Stimulated activated naive CD8-positive, alpha-beta T cell treated with anti-CD3 and anti-CD28 coated beads, Interleukin-15, amount 100 ng/mL, for 72 hours (primary cell): ENCODE results near the gene DNAL1.

ENCODE experiments used
- ATAC-seq: fragments of 150-1000 bp; cut with Tn5 transposase; 2 replicates; pipeline ENCODE4 v1.10.0; 2021; ENCODE audit warnings: mild to moderate bottlenecking, moderate library complexity
- DNase-seq, 2 donors: peaks; one replicate each; pipeline ENCODE4 v3.0.0; 2021 to 2022
- H3K27ac Mint-ChIP-seq, 2 donors: one replicate each; pipeline ENCODE4 v1.8.0; 2022; ENCODE audit warnings: mild to moderate bottlenecking in 2 of 2, mixed read lengths in 2 of 2, moderate library complexity in 2 of 2
- H3K27me3 Mint-ChIP-seq: one replicate; pipeline ENCODE4 v1.8.0; 2022; ENCODE audit warnings: mixed read lengths
- H3K4me1 Mint-ChIP-seq: one replicate; pipeline ENCODE4 v1.8.0; 2022; ENCODE audit warnings: mild to moderate bottlenecking, mixed read lengths
- H3K4me3 Mint-ChIP-seq, 2 donors: one replicate each; pipeline ENCODE4 v1.8.0; 2022; ENCODE audit warnings: mild to moderate bottlenecking in 2 of 2, mixed read lengths in 2 of 2, moderate library complexity in 1 of 2
- H3K9me3 Mint-ChIP-seq, 2 donors: one replicate each; pipeline ENCODE4 v1.8.0; 2022; ENCODE audit warnings: mixed read lengths in 2 of 2

DNAL1 gene

DNA sequence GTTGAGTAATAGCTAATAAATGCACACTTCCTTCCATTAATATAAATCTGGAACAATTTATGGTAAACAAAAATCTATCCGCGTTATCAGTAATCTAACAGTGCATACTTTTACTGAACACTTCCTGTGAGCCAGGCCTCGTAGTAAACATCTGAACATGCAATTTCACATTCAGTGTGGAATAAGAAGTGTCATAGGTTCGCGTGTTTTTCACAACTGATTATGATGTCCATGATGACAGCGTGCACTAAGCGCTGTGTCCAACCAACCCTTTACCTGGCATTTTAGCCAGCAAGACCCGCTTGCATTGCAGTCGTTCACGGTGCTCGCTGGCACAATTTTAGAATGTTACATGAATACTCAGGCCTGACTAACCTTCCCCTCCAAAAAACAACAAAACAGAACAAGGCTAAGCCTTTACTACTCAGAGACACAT lies 67.3 kb downstream of the DNAL1 start:
- ATAC-seq (peak; percentile 9), DNase-seq (no peak)
- H3K9me3 Mint-ChIP-seq: no peaks in the 10 kb centered on the region
- peak overlapping the region; percentile 96 to 98 for H3K27ac Mint-ChIP-seq
- H3K4me3 Mint-ChIP-seq: peak overlapping the region; percentile 96 to 100
- peaks cover 19% of the 10 kb centered on the region for H3K4me1 Mint-ChIP-seq
- no peaks in the 10 kb centered on the region for H3K27me3 Mint-ChIP-seq

DNA sequence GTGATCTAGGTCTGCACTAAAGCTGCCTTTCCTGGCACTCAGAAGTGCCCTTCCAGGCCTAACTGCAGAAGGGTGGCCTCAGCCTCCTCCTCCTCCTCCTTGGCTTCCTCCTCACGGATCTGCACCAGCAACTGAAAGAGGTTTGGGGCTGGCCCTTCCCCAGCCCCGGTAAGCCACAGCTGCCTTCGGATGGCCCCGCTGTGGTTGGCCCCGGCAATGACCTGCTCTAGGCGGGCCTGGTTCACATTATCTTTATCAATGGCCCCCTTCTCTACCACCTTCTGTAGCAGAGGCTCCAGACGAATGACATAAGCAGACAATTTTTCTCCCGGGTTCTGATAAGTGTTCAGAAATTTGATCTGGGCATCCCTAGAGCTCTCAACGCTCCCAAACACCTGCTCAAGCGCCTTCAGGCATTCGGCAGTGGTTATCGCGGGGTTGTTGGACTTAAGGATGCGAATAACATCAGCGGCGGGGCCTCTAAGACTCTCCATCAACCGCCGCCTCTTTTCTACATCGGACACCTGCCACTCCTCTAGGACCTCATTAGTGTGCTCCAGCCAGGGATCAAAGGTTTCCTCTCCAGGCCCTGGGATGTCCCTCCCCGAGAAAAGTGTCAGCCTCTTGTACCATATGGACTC lies 67.9 kb downstream of the DNAL1 start:
- peak; percentile 53 to 75 for DNase-seq
- peak overlapping the region; percentile 96 to 98 for H3K27ac Mint-ChIP-seq
- H3K9me3 Mint-ChIP-seq: no peaks in the 10 kb centered on the region
- peak; percentile 70 for ATAC-seq
- H3K4me1 Mint-ChIP-seq: peaks cover 19% of the 10 kb centered on the region
- H3K4me3 Mint-ChIP-seq: peak overlapping the region; percentile 96 to 100
- no peaks in the 10 kb centered on the region for H3K27me3 Mint-ChIP-seq

DNA sequence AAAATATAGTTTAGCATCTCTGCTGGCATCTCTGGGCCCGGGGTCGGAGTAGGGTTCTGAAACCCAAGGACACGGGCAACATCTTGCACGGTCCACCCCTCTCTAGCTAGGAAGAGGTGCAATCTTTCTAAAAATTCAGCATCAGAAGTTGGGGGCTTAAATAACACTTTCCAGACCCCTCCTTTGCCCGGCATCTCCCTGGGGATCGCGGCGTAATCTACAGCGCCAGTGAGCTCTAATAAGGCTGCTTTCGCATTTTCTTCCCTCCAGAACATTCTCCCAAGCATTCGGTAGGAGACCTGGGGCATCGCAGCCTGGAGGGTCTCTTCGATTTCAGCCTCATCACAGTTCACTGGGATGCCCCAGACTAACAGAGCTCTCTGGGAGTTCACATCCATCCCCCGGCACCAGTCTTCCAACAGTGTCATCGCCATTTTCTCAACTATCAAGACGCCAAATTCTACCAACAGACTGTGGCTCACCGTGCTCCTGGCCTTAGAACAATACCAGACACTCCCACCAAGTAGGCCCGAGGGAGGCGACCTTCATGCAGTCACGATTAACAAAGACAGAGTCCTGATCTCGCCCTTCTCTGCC lies 68.5 kb downstream of the DNAL1 start:
- Mint-ChIP-seq H3K27me3 (no peaks in the 10 kb centered on the region), H3K4me3 (peak overlapping the region; percentile 96 to 100), H3K4me1 (peaks cover 22% of the 10 kb centered on the region), H3K27ac (peak overlapping the region; percentile 96 to 98), H3K9me3 (no peaks in the 10 kb centered on the region)
- DNase-seq: peak in 1 of 2 donors; percentile 15
- peak; percentile 1 for ATAC-seq

DNA sequence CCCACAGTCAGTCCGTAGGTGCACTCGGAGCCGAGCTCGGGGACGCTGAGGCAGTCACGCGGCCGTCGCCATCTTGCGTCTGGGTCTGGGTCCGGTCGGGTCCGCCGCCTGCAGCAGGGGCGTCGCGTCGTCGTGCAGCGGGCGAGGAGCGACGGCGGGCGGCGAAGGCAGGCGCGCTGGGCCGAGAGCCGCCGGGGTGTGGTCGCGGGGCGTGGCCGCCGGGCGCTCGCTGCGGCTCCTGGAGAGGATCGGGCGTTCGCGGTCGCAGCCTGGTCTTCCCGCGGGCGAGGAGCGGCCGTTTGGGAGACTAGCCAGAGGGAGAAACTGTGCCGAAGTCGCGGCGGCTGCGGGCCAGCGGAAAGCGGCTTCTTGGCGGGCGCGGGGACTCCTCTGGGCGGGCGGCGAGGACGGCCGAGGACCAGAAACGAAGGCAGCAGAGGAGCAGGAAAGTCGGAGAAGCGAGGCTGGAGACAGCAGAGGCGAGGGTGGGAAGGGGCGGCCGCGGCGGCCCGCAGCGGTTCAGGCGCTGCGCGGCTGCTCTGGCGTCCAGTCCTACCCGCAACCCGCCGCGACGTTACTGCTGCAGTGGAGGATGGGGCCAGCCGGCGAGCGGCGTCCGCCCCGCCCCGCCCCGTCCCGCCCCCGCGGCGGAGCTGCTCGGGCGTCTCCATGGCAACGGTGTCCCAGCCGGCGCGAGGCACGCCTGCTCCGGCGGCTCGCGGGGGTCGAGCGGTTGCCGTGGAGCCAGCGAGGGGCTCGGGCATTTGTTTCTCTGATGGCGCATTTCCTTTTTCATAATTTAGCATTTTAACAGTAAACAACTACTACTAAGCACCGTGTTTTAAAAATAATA lies 69.2 kb downstream of the DNAL1 start, which contains the start of gene PNMA1:
TSS of gene PNMA1 (minus strand) at position 582 of the 853 bp plus-strand sequence. CDS start 745 bp downstream, outside the sequence.
- Mint-ChIP-seq H3K9me3 (no peaks in the 10 kb centered on the region), H3K27ac (peak within 1 kb of the TSS; percentile 96 to 98), H3K27me3 (no peaks in the 10 kb centered on the region), H3K4me3 (peak within 1 kb of the TSS; percentile 96 to 100), H3K4me1 (peaks cover 24% of the 10 kb centered on the region)
- DNase-seq (peak; percentile 84 to 87), ATAC-seq (peak; percentile 83)

DNA sequence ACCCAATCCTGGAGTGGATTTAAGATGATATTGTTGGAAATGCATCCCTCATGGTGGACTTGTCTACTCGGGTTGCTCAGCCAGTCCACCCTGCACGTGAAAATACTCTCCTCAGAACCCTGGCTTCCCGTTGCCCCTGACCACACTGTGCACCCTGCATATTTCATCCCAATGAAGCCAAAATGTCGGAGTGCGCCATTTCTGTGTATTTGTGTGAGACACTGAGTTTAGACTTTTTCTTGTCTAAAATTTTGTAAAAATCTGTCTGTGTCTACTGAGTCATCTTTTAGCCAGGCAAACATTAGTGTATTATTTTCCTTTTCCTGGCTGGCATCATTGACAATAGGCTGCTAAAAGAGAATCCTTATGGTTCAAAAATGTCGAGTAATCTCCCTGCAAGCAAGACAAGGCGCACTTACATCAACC lies 69.9 kb downstream of the DNAL1 start:
- H3K9me3 Mint-ChIP-seq: no peaks in the 10 kb centered on the region
- H3K4me3 Mint-ChIP-seq: peak overlapping the region; percentile 59 to 60
- no peak for DNase-seq
- no peak for ATAC-seq
- peak overlapping the region; percentile 21 to 86 for H3K27ac Mint-ChIP-seq
- H3K4me1 Mint-ChIP-seq: peaks cover 24% of the 10 kb centered on the region
- no peaks in the 10 kb centered on the region for H3K27me3 Mint-ChIP-seq

DNA sequence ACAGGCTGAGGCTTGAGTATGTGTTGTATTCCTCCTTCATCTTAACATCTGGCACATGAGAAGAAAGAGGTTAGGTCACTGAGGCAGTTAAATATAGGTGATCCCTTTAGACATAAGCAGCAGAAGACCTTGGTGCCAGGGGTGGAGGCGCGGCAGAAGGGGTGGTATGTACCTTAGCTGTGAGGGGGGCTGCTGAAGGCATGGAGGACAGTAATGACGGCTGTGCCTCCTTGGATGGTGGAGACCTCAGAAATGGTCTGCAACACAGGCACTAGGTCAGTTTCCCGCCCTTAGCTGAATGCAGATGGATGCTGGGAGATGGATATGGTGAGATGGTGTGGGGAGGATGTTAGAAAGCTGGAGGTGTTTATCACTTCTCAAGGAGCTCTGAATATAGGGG lies 70.9 kb downstream of the DNAL1 start:
- Mint-ChIP-seq H3K9me3 (no peaks in the 10 kb centered on the region), H3K27me3 (no peaks in the 10 kb centered on the region), H3K27ac (peak overlapping the region in 1 of 2 donors; percentile 82), H3K4me3 (no peak overlapping the region), H3K4me1 (peaks cover 17% of the 10 kb centered on the region)
- ATAC-seq (no peak), DNase-seq (no peak)

DNA sequence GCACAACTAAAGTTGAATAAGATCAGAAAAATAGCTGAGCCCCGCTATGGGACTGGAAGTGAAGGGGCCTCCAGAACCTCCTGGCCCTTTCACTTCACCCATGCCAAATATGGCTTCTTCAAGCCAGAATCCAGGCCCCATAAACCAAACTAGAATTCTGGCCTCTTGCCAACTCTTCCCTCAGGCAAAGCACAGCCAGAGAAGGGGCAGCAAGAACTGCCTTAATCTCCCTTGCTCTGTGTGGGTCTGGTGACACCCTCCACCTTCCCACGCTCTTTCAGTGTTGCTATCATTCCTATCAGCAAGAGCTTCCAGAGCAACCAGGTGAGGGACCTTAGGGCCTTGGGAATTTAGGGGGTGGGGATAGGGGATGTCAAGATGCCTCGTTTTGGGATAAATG lies 72.5 kb downstream of the DNAL1 start:
- H3K4me1 Mint-ChIP-seq: peaks cover 15% of the 10 kb centered on the region
- no peaks in the 10 kb centered on the region for H3K9me3 Mint-ChIP-seq
- no peaks in the 10 kb centered on the region for H3K27me3 Mint-ChIP-seq
- no peak for ATAC-seq
- no peak overlapping the region for H3K4me3 Mint-ChIP-seq
- H3K27ac Mint-ChIP-seq: no peak overlapping the region
- no peak for DNase-seq

DNA sequence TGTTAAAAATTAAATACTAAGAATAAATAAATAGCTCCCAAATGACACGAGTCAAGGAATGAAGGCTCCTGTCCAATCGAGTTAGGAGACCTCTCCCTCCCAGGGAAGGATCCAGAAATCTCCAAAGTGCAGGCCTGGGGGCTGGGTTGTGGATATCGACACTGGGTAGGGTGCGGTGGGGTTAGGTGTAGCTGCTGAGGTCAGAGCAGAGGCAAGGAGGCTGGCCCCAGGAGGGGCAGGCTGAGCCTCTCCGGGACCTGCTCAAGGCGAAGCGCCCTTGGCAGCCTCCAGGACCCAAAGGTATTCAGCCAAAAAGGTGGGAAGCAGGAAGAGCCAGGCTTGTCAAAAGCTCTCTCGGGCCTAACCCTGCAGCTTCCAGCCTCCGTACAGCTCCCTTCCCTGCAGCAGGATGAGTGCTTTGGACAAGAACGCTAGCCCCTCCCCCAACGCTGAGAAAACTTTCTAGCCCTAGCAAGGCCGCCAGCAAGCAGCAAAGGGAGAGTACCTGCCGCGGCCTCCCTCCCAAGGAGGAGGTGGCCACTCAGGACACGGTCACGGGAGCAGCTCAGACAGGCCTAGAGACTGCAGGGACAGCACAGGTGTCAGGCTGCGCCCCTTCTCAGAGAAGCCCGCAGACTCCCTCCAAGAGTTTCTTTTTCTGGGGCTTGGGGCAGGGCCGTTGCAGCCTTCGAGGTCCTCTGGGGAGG lies 73.1 kb downstream of the DNAL1 start:
- DNase-seq: no peak

DNA sequence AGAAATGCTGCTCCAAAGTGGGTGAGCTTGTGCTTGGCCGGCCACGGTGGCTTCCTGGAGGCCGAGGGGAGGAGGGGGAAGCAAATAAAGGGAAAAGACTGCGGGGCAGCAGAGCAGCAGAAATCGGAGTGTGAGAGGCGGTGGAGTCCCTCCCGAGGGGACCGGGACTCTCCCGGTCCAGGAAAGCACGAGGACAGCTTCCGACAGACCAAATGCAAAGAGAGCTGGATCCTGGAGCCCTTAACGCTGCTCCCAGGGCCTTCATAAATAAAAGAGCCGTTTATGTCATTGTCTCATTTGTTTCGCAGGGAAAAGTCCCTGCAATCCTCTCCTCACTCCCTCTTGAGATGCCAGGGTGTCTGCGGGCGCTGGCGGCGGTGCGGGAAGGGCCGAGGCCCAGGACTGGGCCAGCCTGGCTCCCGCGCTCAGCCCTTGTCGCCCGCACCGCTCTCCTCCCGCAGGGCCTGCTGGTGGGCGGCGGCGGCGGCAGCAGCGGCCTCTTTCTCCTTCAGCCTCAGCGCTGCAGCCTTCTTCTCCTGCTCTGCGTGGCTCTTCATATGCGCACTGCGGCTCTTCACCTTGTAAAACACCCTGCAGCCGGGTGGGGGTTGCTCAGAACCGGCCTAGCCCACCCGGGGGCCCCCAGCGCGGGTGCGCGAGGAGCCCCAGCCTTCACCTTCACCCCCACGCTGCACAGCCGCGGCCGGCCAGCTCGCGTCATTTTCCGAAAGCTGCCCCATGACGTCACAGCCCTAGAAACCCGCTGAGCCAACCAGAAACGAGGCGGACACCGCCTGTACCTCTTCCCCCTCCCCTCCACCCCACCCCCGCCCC lies 73.8 kb downstream of the DNAL1 start:
- DNase-seq (no peak), ATAC-seq (no peak)
- H3K9me3 Mint-ChIP-seq: no peaks in the 10 kb centered on the region
- peaks cover 16% of the 10 kb centered on the region for H3K4me1 Mint-ChIP-seq
- no peaks in the 10 kb centered on the region for H3K27me3 Mint-ChIP-seq
- peak overlapping the region in 1 of 2 donors; percentile 50 for H3K27ac Mint-ChIP-seq
- no peak overlapping the region for H3K4me3 Mint-ChIP-seq

More for the DNA sequence above, 73.1 kb downstream of the DNAL1 start:
- Mint-ChIP-seq H3K4me3 (no peak overlapping the region), H3K4me1 (peaks cover 12% of the 10 kb centered on the region), H3K27ac (peak overlapping the region in 1 of 2 donors; percentile 27), H3K27me3 (no peaks in the 10 kb centered on the region), H3K9me3 (no peaks in the 10 kb centered on the region)
- ATAC-seq: no peak

DNA sequence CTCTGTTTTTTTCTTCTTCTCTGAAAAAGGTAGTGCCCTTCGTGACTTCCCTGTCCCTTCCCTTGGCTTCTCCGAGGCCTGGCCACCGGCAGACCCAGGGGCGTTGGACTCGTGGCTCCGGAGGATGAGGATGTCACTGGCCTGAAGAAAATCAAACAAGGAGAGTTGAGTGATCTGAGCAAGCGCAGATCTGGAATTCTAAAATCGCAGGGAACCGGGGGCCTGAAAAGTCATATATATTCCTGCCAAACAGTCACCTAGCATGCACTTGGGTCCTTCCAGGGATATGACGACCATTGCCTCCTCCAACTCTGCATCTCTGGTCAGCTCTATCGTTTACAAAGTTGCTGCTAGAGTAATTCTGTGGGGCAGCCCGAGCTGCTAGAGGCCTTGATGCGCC lies 74.6 kb downstream of the DNAL1 start:
- ATAC-seq: no peak
- Mint-ChIP-seq H3K27ac (no peak overlapping the region), H3K4me3 (no peak overlapping the region), H3K4me1 (peaks cover 22% of the 10 kb centered on the region), H3K9me3 (no peaks in the 10 kb centered on the region), H3K27me3 (no peaks in the 10 kb centered on the region)
- no peak for DNase-seq

DNA sequence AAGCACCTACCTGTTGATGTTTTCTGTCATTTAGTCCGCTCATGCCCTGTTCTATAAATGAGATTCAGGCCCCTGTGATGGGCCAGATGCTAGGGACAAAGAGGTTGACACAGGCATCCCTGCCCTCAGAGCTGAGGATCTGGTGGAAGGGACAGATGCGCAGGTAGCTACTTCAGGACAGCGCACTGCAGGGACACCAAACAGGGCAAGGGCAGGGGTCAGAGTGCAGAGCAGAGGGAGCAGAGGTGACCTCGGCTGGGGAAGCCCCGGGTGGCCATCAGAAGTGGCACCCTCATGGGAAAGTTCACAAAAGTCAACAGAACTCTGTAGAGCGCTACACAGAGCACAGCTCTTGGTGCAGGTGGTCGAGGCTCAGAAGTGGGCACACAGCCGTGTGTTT lies 75.0 kb downstream of the DNAL1 start:
- peak overlapping the region in 1 of 2 donors; percentile 75 for H3K27ac Mint-ChIP-seq
- peaks cover 17% of the 10 kb centered on the region for H3K4me1 Mint-ChIP-seq
- DNase-seq (no peak), ATAC-seq (no peak)
- no peak overlapping the region for H3K4me3 Mint-ChIP-seq
- H3K27me3 Mint-ChIP-seq: no peaks in the 10 kb centered on the region
- H3K9me3 Mint-ChIP-seq: no peaks in the 10 kb centered on the region

DNA sequence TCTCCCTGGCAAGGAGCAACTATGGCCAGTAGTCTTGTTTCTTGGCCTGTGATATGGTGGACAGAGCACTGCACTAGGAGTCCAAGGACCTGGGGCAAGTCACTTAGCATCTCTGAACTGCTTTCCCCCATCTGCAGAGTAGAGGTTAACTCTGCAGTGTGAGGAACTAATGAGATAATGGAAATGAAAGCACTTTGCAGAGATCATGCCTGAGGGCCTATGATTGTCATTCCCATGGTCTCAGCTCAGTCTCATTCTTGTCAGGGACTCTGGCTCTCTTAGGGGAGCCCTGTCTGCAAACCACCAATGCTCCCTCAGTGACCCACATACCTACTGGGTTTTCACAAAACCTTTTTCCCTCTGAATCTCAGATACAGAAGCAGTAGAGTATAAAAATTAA lies 75.8 kb downstream of the DNAL1 start:
- H3K4me3 Mint-ChIP-seq: no peak overlapping the region
- ATAC-seq: no peak
- H3K27me3 Mint-ChIP-seq: no peaks in the 10 kb centered on the region
- H3K9me3 Mint-ChIP-seq: no peaks in the 10 kb centered on the region
- H3K4me1 Mint-ChIP-seq: peaks cover 17% of the 10 kb centered on the region
- peak overlapping the region in 1 of 2 donors; percentile 61 for H3K27ac Mint-ChIP-seq
- no peak for DNase-seq

DNA sequence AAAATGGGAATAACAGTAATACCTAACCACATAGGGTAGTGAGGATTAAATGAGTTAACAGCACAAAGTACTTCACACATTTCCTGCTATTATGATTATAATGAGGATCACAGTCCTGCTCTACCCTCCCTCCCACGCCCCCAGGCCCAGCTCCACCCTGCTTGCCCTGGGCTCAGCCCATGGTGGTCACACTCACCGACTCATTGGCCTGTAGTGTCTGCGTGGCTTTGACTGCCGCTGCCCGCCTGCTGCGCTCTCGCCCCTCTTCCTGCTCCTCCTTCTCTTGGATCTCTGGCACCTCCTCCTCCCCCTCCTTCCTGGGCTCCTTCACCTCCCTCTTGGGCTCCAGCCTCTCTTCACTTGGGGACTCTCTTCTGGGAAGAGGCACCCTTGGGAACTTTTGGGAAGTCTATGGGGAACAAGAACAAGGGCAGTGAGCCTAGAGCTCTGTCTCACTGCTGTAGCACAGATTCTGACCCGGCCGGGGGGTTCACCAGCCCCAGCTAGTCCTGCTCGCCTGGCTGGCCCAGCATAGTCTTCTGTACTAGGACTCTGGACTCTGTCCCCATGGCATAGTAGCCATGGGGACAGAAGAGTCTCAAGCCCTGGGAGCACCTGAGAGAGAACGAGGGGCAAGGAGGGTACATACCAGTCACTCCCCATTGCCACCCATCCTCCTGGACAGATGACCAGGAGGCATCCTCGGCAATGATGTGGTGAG lies 76.5 kb downstream of the DNAL1 start:
- Mint-ChIP-seq H3K27ac (peak overlapping the region; percentile 48 to 80), H3K4me1 (peaks cover 23% of the 10 kb centered on the region), H3K4me3 (no peak overlapping the region), H3K27me3 (no peaks in the 10 kb centered on the region), H3K9me3 (no peaks in the 10 kb centered on the region)
- no peak for DNase-seq
- ATAC-seq: no peak

DNA sequence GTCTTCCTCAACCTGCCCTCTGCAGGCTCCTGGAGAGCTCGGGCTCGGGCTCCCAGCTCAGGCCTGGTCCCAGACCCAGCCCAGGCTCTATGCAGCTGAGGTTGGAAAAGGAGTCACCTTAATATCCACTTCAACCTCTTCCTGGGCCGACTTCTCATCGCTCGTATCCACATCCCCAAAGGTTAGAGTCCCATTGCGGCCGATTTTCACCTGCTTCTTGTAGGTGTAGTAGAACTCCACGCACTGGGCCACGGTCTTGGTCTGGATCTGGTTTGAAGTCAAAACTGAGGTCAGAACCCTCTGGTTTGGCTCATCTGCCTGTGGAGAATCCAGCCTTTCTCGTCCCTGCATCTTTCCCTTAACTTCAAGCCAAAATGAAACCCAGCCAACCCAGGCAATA lies 77.8 kb downstream of the DNAL1 start:
- ATAC-seq (no peak), DNase-seq (no peak)
- Mint-ChIP-seq H3K4me1 (peaks cover 23% of the 10 kb centered on the region), H3K27me3 (no peaks in the 10 kb centered on the region), H3K9me3 (no peaks in the 10 kb centered on the region), H3K27ac (peak overlapping the region in 1 of 2 donors; percentile 2), H3K4me3 (no peak overlapping the region)
